Measurements from ENCODE around the gene HILPDA. TPM values are rescaled to one million over a fixed set of nuclear protein-coding genes. Genes with fewer than 3 reads are reported as not detected.
A peak's percentile ranks its signal among the peaks of the same experiment; 100 is the strongest.

The HILPDA gene
- total and polyA plus RNA-seq, 3 experiments from 2014 or later, result 2.5 to 17.5 (median 16.7) TPM

DNA sequence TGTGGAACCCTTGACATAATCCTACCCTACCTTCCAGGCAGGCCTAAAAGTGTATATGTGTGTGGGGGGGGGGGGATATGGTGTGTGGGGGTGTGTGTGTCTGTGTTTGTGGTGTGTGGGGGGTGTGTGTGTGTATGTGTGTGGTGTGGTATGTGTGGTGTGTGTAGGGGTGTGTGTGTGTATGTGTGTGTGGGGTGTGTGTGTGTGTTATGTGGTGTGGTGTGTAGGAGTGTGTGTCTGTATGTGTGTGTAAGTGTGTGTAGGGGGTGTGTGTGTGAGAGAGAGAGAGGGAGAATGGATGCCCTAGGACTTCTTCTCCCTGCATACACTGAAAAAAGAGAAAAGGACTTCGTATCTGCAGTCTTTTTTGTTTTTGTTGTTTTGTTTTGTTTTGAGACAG is 33.6 kb upstream of the HILPDA start:
- Mint-ChIP-seq H3K4me3 (peak overlapping the region in 3 of 7 donors; percentile 40 to 48 (median 44)), H3K36me3 (no peaks in the 10 kb centered on the region), H3K27me3 (peaks cover 0 to 2% of the 10 kb centered on the region in 2 donors), H3K4me1 (peaks cover 11 to 22% (median 20%) of the 10 kb centered on the region in 3 donors), H3K27ac (peak overlapping the region in 2 of 8 donors; percentile 11 to 53), H3K9me3 (no peaks in the 10 kb centered on the region)
- no peak overlapping the region for H3K4me3 ChIP-seq (ENCODE audit: low read length)
- POLR2A ChIA-PET, result no interaction called here
- H3K27ac ChIP-seq (ENCODE audit: low read depth, low read length), result no peak overlapping the region
- no peak for DNase-seq
- CTCF ChIA-PET, result interaction anchor here (6.9 to 8.5 kb wide), 3 partner anchors 9 to 39 kb away, joined by 131 to 139 read pairs (median 136); partner anchors contain the start of gene IMPDH1
- no peaks in the 10 kb centered on the region for H3K9me3 ChIP-seq (ENCODE audit: low read length)
- no peaks in the 10 kb centered on the region for H3K36me3 ChIP-seq (ENCODE audit: insufficient read depth, low read length)
- H3K4me1 ChIP-seq (ENCODE audit: insufficient read depth, low read length), result peaks cover 4% of the 10 kb centered on the region
- H3K27me3 ChIP-seq (ENCODE audit: insufficient read depth, low read length, poor library complexity, severe bottlenecking), result no peaks in the 10 kb centered on the region

DNA sequence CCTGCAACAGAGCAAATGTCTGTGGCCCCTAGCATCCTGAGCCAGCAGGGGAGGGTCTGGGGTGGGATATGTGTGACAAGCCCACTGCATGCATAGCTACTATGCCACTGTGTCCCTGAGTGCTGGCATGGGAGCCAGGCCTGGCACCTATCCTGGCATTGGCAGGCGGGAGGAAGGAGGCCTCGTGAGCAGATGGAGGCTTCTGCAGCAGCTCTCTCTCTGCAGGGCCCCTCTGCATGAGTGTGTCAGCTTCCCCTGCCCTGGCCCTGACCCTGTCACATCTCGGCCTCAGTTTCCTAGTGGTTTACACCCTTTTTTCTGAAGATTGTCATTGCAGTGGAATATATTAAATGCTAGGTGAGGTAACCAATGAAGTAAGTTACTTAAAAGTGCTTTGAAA is 32.8 kb upstream of the HILPDA start:
- ChIA-PET CTCF (interaction anchor here (6.9 to 8.5 kb wide), 3 partner anchors 10 to 38 kb away, joined by 131 to 139 read pairs (median 136); partner anchors contain the start of gene IMPDH1), POLR2A (interaction anchor here (0.7 to 1.2 kb wide), 2 partner anchors 9 to 14 kb away, joined by 4 to 5 read pairs; no protein-coding TSS in a partner anchor)
- Mint-ChIP-seq H3K4me1 (peaks cover 11 to 22% (median 20%) of the 10 kb centered on the region in 3 donors), H3K27me3 (peaks cover 0 to 2% of the 10 kb centered on the region in 2 donors), H3K36me3 (no peaks in the 10 kb centered on the region), H3K9me3 (no peaks in the 10 kb centered on the region), H3K4me3 (peak overlapping the region in 5 of 7 donors; percentile 11 to 59 (median 24)), H3K27ac (peak overlapping the region in 4 of 8 donors; percentile 26 to 73 (median 60))
- Histone ChIP-seq H3K27ac (ENCODE audit: low read depth, low read length) (no peak overlapping the region), H3K27me3 (ENCODE audit: insufficient read depth, low read length, poor library complexity, severe bottlenecking) (no peaks in the 10 kb centered on the region), H3K4me3 (ENCODE audit: low read length) (no peak overlapping the region), H3K4me1 (ENCODE audit: insufficient read depth, low read length) (peaks cover 4% of the 10 kb centered on the region), H3K36me3 (ENCODE audit: insufficient read depth, low read length) (no peaks in the 10 kb centered on the region), H3K9me3 (ENCODE audit: low read length) (no peaks in the 10 kb centered on the region)
- DNase-seq, result peak in 3 of 5 donors; percentile 23 to 53 (median 30)

DNA sequence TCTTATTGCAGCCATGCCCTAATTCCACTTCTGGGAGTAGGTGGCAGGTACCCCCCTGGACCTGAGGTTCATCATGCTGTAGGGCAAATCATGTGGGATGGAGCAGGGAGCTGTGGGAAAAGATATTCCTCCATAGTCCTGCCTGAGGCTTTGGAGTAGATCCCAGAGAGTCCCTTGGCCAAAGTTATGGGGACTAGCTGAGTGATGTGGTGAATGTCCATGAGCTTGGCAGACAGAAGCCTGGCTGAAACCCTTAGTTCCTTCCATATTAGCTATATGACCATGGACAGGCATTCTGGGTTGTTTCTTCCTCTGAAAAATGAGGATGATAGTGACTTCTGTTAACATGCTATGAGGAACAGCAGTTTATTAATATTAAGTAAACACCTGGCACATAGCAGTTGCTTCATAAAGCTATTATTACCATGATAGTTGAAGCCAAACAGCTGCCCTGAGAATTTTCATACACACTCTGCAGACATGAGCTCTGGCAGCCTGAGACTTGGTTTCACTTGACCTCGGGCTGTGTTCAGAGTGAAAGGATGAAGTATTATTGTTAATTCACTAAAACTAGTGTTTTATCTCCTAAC is 30.9 kb upstream of the HILPDA start:
- H3K27ac Mint-ChIP-seq, result no peak overlapping the region
- Histone ChIP-seq H3K36me3 (ENCODE audit: insufficient read depth, low read length) (no peaks in the 10 kb centered on the region), H3K4me3 (ENCODE audit: low read length) (no peak overlapping the region), H3K27me3 (ENCODE audit: insufficient read depth, low read length, poor library complexity, severe bottlenecking) (no peaks in the 10 kb centered on the region), H3K27ac (ENCODE audit: low read depth, low read length) (no peak overlapping the region), H3K9me3 (ENCODE audit: low read length) (no peaks in the 10 kb centered on the region), H3K4me1 (ENCODE audit: insufficient read depth, low read length) (peaks cover 4% of the 10 kb centered on the region)
- no peaks in the 10 kb centered on the region for H3K9me3 Mint-ChIP-seq
- peaks cover 11 to 22% (median 20%) of the 10 kb centered on the region in 3 donors for H3K4me1 Mint-ChIP-seq
- ChIA-PET POLR2A (interaction anchor here (1.2 kb wide), 1 partner anchor 16 kb away, joined by 3 read pairs; no protein-coding TSS in a partner anchor), CTCF (interaction anchor here (0.7 to 8.5 kb wide), 11 partner anchors 11 to 94 kb away, joined by 3 to 139 read pairs (median 19); partner anchors contain the start of genes IMPDH1 and RBM28)
- peaks cover 4 to 10% of the 10 kb centered on the region in 2 donors for H3K27me3 Mint-ChIP-seq
- DNase-seq, result no peak
- H3K4me3 Mint-ChIP-seq, result no peak overlapping the region
- no peaks in the 10 kb centered on the region for H3K36me3 Mint-ChIP-seq

DNA sequence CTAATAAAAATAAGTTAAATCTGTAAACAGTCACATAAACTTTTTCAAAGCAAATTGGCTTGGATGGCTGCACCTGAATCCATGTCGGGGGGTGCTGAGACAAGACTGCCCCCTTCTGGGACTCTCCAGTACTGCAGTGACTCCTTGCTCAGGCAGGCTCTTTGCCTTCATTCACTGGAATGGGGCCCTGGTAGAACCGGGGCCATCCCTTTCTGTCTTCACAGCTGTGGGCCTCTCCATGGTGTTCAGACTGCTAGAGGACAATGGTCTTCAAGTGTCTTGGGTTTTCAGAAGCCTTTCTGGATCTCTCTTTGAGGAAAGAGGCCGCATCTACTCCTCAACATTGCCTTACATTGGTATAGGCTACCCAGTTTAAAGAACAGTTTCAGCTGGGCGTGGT is 29.8 kb upstream of the HILPDA start:
- ChIA-PET CTCF (interaction anchor here (0.7 to 8.5 kb wide), 16 partner anchors 10 to 93 kb away, joined by 3 to 139 read pairs (median 8); partner anchors contain the start of genes HILPDA, IMPDH1 and RBM28), POLR2A (interaction anchor here (0.5 to 2.2 kb wide), 3 partner anchors 17 to 35 kb away, joined by 3 to 6 read pairs (median 5); no protein-coding TSS in a partner anchor)
- no peaks in the 10 kb centered on the region for H3K36me3 Mint-ChIP-seq
- DNase-seq, result peak; percentile 59 to 81 (median 73)
- no peak overlapping the region for H3K4me3 Mint-ChIP-seq
- Histone ChIP-seq H3K27ac (ENCODE audit: low read depth, low read length) (no peak overlapping the region), H3K4me3 (ENCODE audit: low read length) (no peak overlapping the region), H3K4me1 (ENCODE audit: insufficient read depth, low read length) (peaks cover 4% of the 10 kb centered on the region), H3K36me3 (ENCODE audit: insufficient read depth, low read length) (no peaks in the 10 kb centered on the region), H3K27me3 (ENCODE audit: insufficient read depth, low read length, poor library complexity, severe bottlenecking) (no peaks in the 10 kb centered on the region), H3K9me3 (ENCODE audit: low read length) (no peaks in the 10 kb centered on the region)
- H3K27ac Mint-ChIP-seq, result peak overlapping the region in 1 of 8 donors; percentile 25
- H3K4me1 Mint-ChIP-seq, result peaks cover 11 to 20% (median 19%) of the 10 kb centered on the region in 3 donors
- peaks cover 8 to 15% of the 10 kb centered on the region in 2 donors for H3K27me3 Mint-ChIP-seq
- no peaks in the 10 kb centered on the region for H3K9me3 Mint-ChIP-seq

DNA sequence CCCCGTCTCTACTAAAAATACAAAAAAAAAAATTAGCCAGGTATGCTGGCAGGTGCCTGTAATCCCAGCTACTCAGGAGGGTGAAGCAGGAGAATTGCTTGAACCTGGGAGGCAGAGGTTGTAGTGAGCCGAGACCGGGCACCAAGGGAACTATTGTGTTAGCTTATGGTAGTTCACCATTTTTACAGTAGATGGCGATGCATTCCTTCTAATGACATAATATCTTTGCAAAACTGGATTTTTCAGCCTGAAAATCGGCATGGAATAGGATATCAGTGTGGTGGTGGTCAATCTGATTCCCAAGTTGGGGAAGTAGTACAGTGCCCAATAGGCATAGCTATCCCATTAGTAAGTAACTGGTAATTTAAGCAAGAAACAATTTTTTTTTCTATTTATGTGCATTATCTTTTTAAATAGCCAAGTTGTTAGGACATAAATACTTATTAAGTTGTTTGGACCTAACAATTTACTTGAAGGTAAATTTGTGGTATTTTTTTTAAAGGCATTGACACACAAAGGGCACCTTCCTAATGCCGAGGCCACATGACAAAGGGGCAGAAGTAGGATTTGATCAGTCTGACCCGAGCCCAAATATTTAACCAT is 28.3 kb upstream of the HILPDA start:
- H3K36me3 Mint-ChIP-seq, result no peaks in the 10 kb centered on the region
- CTCF ChIA-PET, result interaction anchor here (0.7 to 8.5 kb wide), 26 partner anchors 8 to 664 kb away, joined by 3 to 139 read pairs (median 6); partner anchors contain the start of genes HILPDA, IMPDH1 and RBM28
- DNase-seq, result peak in 2 of 5 donors; percentile 38 to 43

DNA sequence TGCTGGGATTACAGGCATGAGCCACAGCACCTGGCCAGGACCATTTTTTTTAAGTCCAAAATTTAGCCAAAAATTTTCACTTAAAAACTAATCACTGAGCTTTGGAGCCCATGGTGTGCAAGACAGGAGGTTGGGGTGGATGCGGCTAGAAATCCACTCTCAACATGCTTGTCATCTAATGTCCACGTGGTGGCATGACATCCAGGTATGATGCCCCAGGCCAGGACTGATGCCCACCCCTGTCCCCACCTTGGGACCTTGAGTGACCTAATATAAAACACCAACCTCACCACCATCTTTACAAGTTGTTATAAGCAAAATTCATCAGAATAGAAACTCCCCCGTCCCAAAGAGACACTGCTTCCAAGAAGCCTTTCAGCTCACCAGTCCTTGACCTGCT is 25.5 kb upstream of the HILPDA start:
- ChIA-PET CTCF (no interaction called here), POLR2A (no interaction called here)
- H3K9me3 Mint-ChIP-seq, result no peaks in the 10 kb centered on the region
- H3K4me1 ChIP-seq (ENCODE audit: insufficient read depth, low read length), result no peaks in the 10 kb centered on the region
- no peaks in the 10 kb centered on the region for H3K9me3 ChIP-seq (ENCODE audit: low read length)
- no peak overlapping the region for H3K4me3 Mint-ChIP-seq
- no peak overlapping the region for H3K27ac Mint-ChIP-seq
- no peaks in the 10 kb centered on the region for H3K36me3 ChIP-seq (ENCODE audit: insufficient read depth, low read length)
- H3K36me3 Mint-ChIP-seq, result no peaks in the 10 kb centered on the region
- H3K4me3 ChIP-seq (ENCODE audit: low read length), result no peak overlapping the region
- H3K27ac ChIP-seq (ENCODE audit: low read depth, low read length), result no peak overlapping the region
- no peak for DNase-seq
- no peaks in the 10 kb centered on the region for H3K4me1 Mint-ChIP-seq
- no peaks in the 10 kb centered on the region for H3K27me3 ChIP-seq (ENCODE audit: insufficient read depth, low read length, poor library complexity, severe bottlenecking)
- peaks cover 9 to 29% of the 10 kb centered on the region in 2 donors for H3K27me3 Mint-ChIP-seq

More for the DNA sequence above, 28.3 kb upstream of the HILPDA start:
- Histone ChIP-seq H3K27me3 (ENCODE audit: insufficient read depth, low read length, poor library complexity, severe bottlenecking) (no peaks in the 10 kb centered on the region), H3K4me1 (ENCODE audit: insufficient read depth, low read length) (peaks cover 4% of the 10 kb centered on the region), H3K36me3 (ENCODE audit: insufficient read depth, low read length) (no peaks in the 10 kb centered on the region), H3K27ac (ENCODE audit: low read depth, low read length) (no peak overlapping the region), H3K9me3 (ENCODE audit: low read length) (no peaks in the 10 kb centered on the region), H3K4me3 (ENCODE audit: low read length) (no peak overlapping the region)
- H3K4me1 Mint-ChIP-seq, result peaks cover 7 to 14% (median 12%) of the 10 kb centered on the region in 3 donors
- POLR2A ChIA-PET, result interaction anchor here (0.5 to 2.2 kb wide), 4 partner anchors 9 to 70 kb away, joined by 3 to 6 read pairs (median 3); partner anchors contain the start of gene HILPDA
- no peak overlapping the region for H3K27ac Mint-ChIP-seq
- H3K4me3 Mint-ChIP-seq, result no peak overlapping the region
- peaks cover 8 to 26% of the 10 kb centered on the region in 2 donors for H3K27me3 Mint-ChIP-seq
- H3K9me3 Mint-ChIP-seq, result no peaks in the 10 kb centered on the region

DNA sequence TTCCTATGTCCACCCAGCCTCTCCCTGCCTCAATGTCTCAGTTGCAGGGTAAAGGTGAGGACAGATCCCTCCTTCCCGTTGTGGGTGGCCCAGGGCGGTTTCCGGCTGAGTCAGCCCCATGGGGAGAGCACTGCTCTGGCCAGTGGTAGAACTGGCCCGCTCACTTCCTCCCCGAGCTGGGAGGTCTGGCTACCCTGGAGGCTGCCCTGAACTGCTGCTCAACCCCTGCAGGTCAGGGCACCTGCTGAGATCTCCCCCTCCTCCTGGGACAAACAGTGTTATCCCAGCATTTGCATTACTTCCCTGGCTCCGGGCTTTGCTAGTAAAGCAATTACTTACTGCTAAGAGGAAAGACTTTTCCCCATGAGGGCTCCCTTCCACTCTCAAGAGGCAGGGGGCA is 24.5 kb upstream of the HILPDA start:
- ChIA-PET CTCF (interaction anchor here (3.1 kb wide), 1 partner anchor 29 kb away, joined by 19 read pairs; no protein-coding TSS in a partner anchor), POLR2A (no interaction called here)
- no peak for DNase-seq
- no peaks in the 10 kb centered on the region for H3K27me3 ChIP-seq (ENCODE audit: insufficient read depth, low read length, poor library complexity, severe bottlenecking)
- H3K4me1 Mint-ChIP-seq, result no peaks in the 10 kb centered on the region
- peaks cover 9 to 29% of the 10 kb centered on the region in 2 donors for H3K27me3 Mint-ChIP-seq
- no peaks in the 10 kb centered on the region for H3K36me3 Mint-ChIP-seq
- H3K27ac ChIP-seq (ENCODE audit: low read depth, low read length), result no peak overlapping the region
- H3K4me3 Mint-ChIP-seq, result no peak overlapping the region
- H3K9me3 ChIP-seq (ENCODE audit: low read length), result no peaks in the 10 kb centered on the region
- H3K27ac Mint-ChIP-seq, result no peak overlapping the region
- H3K9me3 Mint-ChIP-seq, result no peaks in the 10 kb centered on the region
- H3K4me3 ChIP-seq (ENCODE audit: low read length), result no peak overlapping the region
- H3K4me1 ChIP-seq (ENCODE audit: insufficient read depth, low read length), result no peaks in the 10 kb centered on the region
- no peaks in the 10 kb centered on the region for H3K36me3 ChIP-seq (ENCODE audit: insufficient read depth, low read length)

Measured in CD8-positive, alpha-beta memory T cell (primary cell).